Aorta (tissue), 5 donors: ENCODE results near the gene PRICKLE2. TPM values are rescaled to one million over a fixed set of nuclear protein-coding genes. Genes with fewer than 3 reads are reported as not detected.

Experiments used
- ATAC-seq: fragments of 200-7000 bp; cut with Tn5 transposase; one replicate; pipeline ENCODE4 v1.9.1; 2022; ENCODE audit warnings: moderate library complexity; ENCODE audit not compliant: low FRiP score
- DNase-seq, 2 donors: peaks; one replicate each; pipeline ENCODE4 v3.0.0-alpha.2; 2020
- H3K27ac ChIP-seq, 2 donors: one replicate each; pipeline ENCODE4 v1.5.1; 2013; ENCODE audit warnings: low read length in 2 of 2, mild to moderate bottlenecking in 2 of 2, moderate library complexity in 2 of 2, control low read depth in 1 of 2, inconsistent platforms in 1 of 2, low read depth in 1 of 2
- H3K27me3 ChIP-seq, 2 donors: one replicate each; pipeline ENCODE4 v1.6.1; 2013; ENCODE audit warnings: control low read depth in 1 of 2, low read length in 1 of 2, mild to moderate bottlenecking in 1 of 2, moderate library complexity in 1 of 2; ENCODE audit not compliant: insufficient read depth in 2 of 2, control insufficient read depth in 1 of 2
- H3K36me3 ChIP-seq, 2 donors: one replicate each; pipeline ENCODE4 v1.6.1; 2013; ENCODE audit warnings: control low read depth in 1 of 2, low read length in 1 of 2, mild to moderate bottlenecking in 1 of 2; ENCODE audit not compliant: insufficient read depth in 2 of 2, control insufficient read depth in 1 of 2
- H3K4me1 ChIP-seq, 2 donors: one replicate each; pipeline ENCODE4 v1.6.1; 2013; ENCODE audit warnings: low read length in 2 of 2, control low read depth in 1 of 2, mild to moderate bottlenecking in 1 of 2, moderate library complexity in 1 of 2; ENCODE audit not compliant: insufficient read depth in 2 of 2, control insufficient read depth in 1 of 2
- H3K4me3 ChIP-seq, 2 donors: one replicate each; pipeline ENCODE4 v1.5.1; 2013; ENCODE audit warnings: low read length in 2 of 2, control low read depth in 1 of 2, mild to moderate bottlenecking in 1 of 2
- H3K9me3 ChIP-seq: one replicate; pipeline ENCODE4 v1.6.1; 2013; ENCODE audit warnings: mild to moderate bottlenecking, low read length; ENCODE audit not compliant: control insufficient read depth
- WGBS, 2 donors: extraction: QIAGEN DNeasy Blood & Tissue Kit; methylation state at CpG; one replicate each; pipeline ENCODE4 v1.1.7; 2013; 5-methylcytosine and 5-hydroxymethylcytosine counted together
- intact Hi-C, 2 donors: fragments of 100-400 bp; cut with DNase I; formaldehyde crosslinking; loops; one replicate each; pipeline versions ENCODE4 v1.14.2 to v1.15.0; 2022
- polyA plus RNA-seq, 2 donors: library from polyadenylated mRNA; stranded (reverse); fragments of 200-250 nt; gene quantifications; one replicate each; pipeline ENCODE4 v1.2.3, GENCODE V29; 2013
- total RNA-seq, 2 donors: library from RNA; stranded (reverse); fragmentation: NEBNext Ultra II Directional; extraction: Animal tissue kit (Norgen Biotek cat#: 25700); gene quantifications; one replicate each; pipeline ENCODE4 v1.2.1, GENCODE V29; 2021
- donor health status: healthy with polysubstance abuse.
- donor health status: Bipolar disorder and iron deficiency.
- donor health status: DM: no; HTN: no; CAD: no.
- donor health status: DM: no; HTN: no; CAD: no.
- donor health status: DM: yes; HTN: yes; CAD: no.

The PRICKLE2 gene
- total and polyA plus RNA-seq, 4 donors: 2.1 to 42.1 (median 13.9) TPM

DNA sequence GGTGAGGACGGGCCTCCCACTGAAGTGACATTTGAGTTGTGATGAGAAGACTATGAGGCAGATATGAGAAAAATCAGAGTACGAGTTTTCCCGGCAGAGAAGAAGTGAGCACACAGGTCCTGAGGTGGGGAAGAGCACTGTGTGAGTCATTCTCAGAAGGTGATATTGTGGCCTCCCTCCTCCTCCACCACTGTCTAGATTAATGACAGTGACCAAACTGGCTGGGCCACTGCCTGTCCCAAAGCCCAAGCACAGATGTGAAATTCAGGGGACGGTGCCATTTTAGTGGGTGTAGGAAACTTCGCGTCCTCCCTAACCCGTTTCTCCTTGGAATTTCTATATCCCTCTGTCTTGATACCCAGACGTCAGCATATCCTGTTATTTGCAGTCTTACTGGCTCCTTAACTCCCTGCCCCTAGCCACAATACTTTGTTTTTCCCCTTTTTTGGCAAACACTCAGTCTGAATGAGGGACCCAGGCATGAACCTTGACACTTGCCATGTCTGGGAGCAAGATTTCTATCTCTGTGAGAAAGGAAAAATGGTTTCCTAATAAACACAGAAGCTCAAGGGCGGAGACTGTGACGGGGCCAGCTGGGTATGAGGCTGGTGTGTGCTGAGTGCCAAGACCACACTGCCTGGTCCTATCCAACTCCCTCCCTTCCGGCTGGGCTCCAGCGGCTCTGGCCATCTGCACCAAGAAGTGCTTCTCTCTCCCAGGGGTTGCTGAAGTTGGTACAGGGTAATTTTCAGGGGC lies 15.2 kb downstream of the PRICKLE2 start:
- H3K9me3 ChIP-seq: no peaks in the 10 kb centered on the region
- peak; percentile 85 for ATAC-seq
- H3K4me1 ChIP-seq: peaks cover 3 to 9% of the 10 kb centered on the region in 2 donors
- H3K27ac ChIP-seq: peak overlapping the region; percentile 3 to 76
- peak; percentile 92 for DNase-seq
- no peak overlapping the region for H3K4me3 ChIP-seq
- WGBS, 2 donors: 24% methylated on average over 12 of the region's 12 CpGs
- no peaks in the 10 kb centered on the region for H3K36me3 ChIP-seq
- no peaks in the 10 kb centered on the region for H3K27me3 ChIP-seq
- intact Hi-C loops: loop anchor here in 1 of 2 donors (10.0 kb wide), 1 partner anchor 45 kb away; no protein-coding TSS in a partner anchor

- intact Hi-C loops: no loop called here
- peaks cover 0 to 5% of the 10 kb centered on the region in 2 donors for H3K4me1 ChIP-seq
- ATAC-seq (peak; percentile 67), DNase-seq (no peak)
- WGBS, 2 donors: 18 to 29% methylated on average over 14 of the region's 14 CpGs
- no peaks in the 10 kb centered on the region for H3K9me3 ChIP-seq
- peak overlapping the region in 1 of 2 donors; percentile 30 for H3K27ac ChIP-seq
- no peaks in the 10 kb centered on the region for H3K36me3 ChIP-seq
- H3K4me3 ChIP-seq: no peak overlapping the region
- H3K27me3 ChIP-seq: no peaks in the 10 kb centered on the region
Measured at GRCh38 chr3:64207289-64208080, 17.8 kb downstream of the PRICKLE2 start.

GRCh38 chr3:64203969-64204908 lies 21.0 kb downstream of the PRICKLE2 start:
- no peaks in the 10 kb centered on the region for H3K9me3 ChIP-seq
- ATAC-seq: no peak
- no peaks in the 10 kb centered on the region for H3K36me3 ChIP-seq
- intact Hi-C loops: no loop called here
- H3K4me3 ChIP-seq: no peak overlapping the region
- DNase-seq: no peak
- whole genome bisulfite sequencing, 2 donors: 86 to 89% methylated on average over 7 of the region's 7 CpGs
- peaks cover 0 to 5% of the 10 kb centered on the region in 2 donors for H3K4me1 ChIP-seq
- H3K27me3 ChIP-seq: no peaks in the 10 kb centered on the region
- no peak overlapping the region for H3K27ac ChIP-seq

DNA sequence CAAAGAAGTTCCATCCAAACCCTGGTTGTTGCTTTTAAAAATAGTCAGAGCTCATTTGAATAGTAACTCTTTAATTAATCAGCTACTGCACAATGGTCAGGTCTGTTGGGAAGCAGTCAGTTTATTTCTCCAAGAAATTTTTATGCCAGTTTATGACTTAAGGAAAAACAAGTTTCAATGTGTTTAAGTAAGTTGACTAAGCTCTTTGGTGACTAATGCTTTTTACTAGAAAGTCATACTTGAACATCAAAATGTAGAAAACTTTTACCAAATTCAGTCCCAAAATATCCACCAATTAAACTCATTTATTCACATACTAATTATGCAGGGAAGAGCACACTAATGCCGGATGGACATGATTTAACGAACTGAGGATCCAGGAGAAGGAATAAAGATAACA lies 22.1 kb downstream of the PRICKLE2 start:
- WGBS, 2 donors: 92 to 93% methylated on average over 2 of the region's 2 CpGs
- Histone ChIP-seq H3K4me1 (peaks cover 0 to 5% of the 10 kb centered on the region in 2 donors), H3K36me3 (peaks cover 0 to 2% of the 10 kb centered on the region in 2 donors), H3K4me3 (no peak overlapping the region), H3K27ac (no peak overlapping the region), H3K9me3 (no peaks in the 10 kb centered on the region), H3K27me3 (no peaks in the 10 kb centered on the region)
- intact Hi-C loops: no loop called here
- DNase-seq (no peak), ATAC-seq (no peak)

DNA sequence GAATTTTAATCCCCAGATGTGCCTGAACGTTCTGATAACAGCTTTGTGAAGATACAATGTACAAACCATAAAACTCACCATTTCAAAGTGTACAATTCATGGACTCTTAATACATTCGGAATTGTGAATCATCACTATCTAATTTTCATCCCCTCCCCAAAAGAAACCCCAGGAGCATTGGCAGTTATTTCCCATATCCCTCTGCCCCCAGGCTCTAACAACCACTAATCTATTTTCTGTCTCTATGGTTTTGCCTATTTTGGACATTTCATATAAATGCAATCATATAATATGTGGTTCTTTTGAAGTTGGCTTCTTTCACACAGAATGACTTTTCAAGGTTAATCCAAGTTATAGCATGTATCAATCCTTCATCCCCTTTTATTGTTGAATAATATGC lies 25.3 kb downstream of the PRICKLE2 start:
- intact Hi-C loops: no loop called here
- no peak for DNase-seq
- H3K4me1 ChIP-seq: peaks cover 0 to 5% of the 10 kb centered on the region in 2 donors
- no peaks in the 10 kb centered on the region for H3K9me3 ChIP-seq
- peaks cover 0 to 2% of the 10 kb centered on the region in 2 donors for H3K36me3 ChIP-seq
- no peak for ATAC-seq
- no peak overlapping the region for H3K4me3 ChIP-seq
- H3K27ac ChIP-seq: no peak overlapping the region
- H3K27me3 ChIP-seq: no peaks in the 10 kb centered on the region
- 88 to 93% methylated on average over 2 of the region's 2 CpGs for WGBS, 2 donors

DNA sequence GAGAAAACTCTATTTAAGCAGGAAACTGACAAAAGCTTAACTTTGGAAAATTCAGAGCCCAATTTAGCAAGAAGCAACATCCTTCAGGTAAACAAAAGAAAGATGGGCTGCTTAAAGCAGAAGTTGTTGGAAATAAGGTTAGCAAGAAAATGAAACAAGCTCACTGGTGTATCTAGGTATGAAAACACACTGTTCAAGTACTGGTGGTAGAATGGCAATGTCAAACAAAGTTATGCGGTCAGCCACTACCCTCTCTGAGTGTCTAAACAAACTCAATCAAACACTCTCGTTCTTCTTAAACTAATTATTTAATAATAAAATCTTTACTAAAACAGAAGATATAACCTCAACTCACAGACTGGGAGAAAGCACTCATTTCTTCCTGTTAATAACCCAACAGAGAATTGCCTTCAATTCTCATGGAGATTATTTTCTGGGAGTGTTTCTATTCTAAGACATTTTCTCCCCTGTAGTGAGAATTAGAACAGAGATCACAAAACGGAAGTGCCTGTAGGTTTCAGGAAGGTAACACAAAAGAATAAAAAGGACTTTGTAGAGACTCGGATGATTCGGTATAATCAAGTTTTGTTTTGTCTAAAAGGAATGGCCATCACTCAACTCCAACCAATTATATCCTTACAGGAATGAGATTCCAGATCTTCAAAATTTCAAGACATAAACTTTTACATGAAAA lies 28.9 kb downstream of the PRICKLE2 start:
- Histone ChIP-seq H3K4me3 (no peak overlapping the region), H3K4me1 (no peaks in the 10 kb centered on the region), H3K9me3 (no peaks in the 10 kb centered on the region), H3K27me3 (no peaks in the 10 kb centered on the region), H3K27ac (no peak overlapping the region), H3K36me3 (peaks cover 0 to 2% of the 10 kb centered on the region in 2 donors)
- intact Hi-C loops: no loop called here
- 95 to 96% methylated on average over 5 of the region's 5 CpGs for whole genome bisulfite sequencing, 2 donors
- no peak for DNase-seq
- ATAC-seq: no peak

DNA sequence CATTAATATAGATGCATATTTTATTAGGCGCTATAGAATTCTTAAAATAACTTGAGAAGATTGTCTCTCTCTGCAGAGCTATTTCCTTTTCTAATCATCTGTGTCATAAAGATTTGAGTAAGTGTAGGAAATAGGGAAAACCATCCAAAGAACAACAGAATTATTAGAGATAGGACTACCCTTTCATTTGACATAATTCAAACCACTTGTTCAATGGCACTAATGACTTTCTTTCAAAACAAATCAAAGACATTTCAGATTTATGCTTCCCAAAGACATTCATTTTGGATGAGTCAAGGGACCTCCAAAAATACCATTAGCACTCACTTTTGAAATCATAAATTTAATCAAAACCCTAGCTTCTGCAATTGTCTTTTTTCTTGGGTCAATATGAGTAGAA lies 29.5 kb downstream of the PRICKLE2 start:
- no peaks in the 10 kb centered on the region for H3K4me1 ChIP-seq
- WGBS, 2 donors: 93 to 98% methylated on average over 1 of the region's 1 CpG
- H3K9me3 ChIP-seq: no peaks in the 10 kb centered on the region
- ATAC-seq: no peak
- H3K27ac ChIP-seq: no peak overlapping the region
- peaks cover 0 to 2% of the 10 kb centered on the region in 2 donors for H3K36me3 ChIP-seq
- no peak overlapping the region for H3K4me3 ChIP-seq
- no peak for DNase-seq
- intact Hi-C loops: no loop called here
- H3K27me3 ChIP-seq: no peaks in the 10 kb centered on the region

- peaks cover 0 to 11% of the 10 kb centered on the region in 2 donors for H3K4me1 ChIP-seq
Measured at GRCh38 chr3:64191822-64192221, 33.4 kb downstream of the PRICKLE2 start.

More at GRCh38 chr3:64191822-64192221, 33.4 kb downstream of the PRICKLE2 start:
- ATAC-seq: no peak
- 89 to 95% methylated on average over 6 of the region's 6 CpGs for WGBS, 2 donors
- DNase-seq: no peak
- Histone ChIP-seq H3K9me3 (no peaks in the 10 kb centered on the region), H3K27me3 (no peaks in the 10 kb centered on the region), H3K4me3 (no peak overlapping the region), H3K27ac (no peak overlapping the region), H3K36me3 (no peaks in the 10 kb centered on the region)
- intact Hi-C loops: no loop called here
